AG04449 (cell line): ENCODE measurements around the gene BTBD2.

Experiments
- CTCF ChIA-PET: fragments of 350-600 bp; formaldehyde crosslinking; extraction: SDS; loops from one replicate; lab custom pipeline; 2021; ENCODE audit warnings: antibody characterized with exemption; lab: Yijun Ruan, JAX
- POLR2A ChIA-PET: fragments of 400-600, 350-600 bp; formaldehyde crosslinking; extraction: SDS; loops from one replicate; lab custom pipeline; 2020; ENCODE audit warnings: antibody characterized with exemption, inconsistent platforms; lab: Yijun Ruan, JAX
- DNase-seq: peaks from one replicate; pipeline ENCODE4 v3.0.0-alpha.2; 2010; ENCODE audit warnings: low read depth, low spot score
- H3K4me3 ChIP-seq: 2 replicates; pipeline ENCODE4 v1.5.1; 2011; ENCODE audit warnings: low read depth, mild to moderate bottlenecking, control low read depth, low read length
- CTCF ChIP-seq: IDR thresholded peaks from one replicate; pipeline ENCODE4 v1.5.1; 2011; ENCODE audit warnings: mild to moderate bottlenecking, moderate library complexity, low read length, control low read depth, inconsistent platforms; ENCODE audit not compliant: insufficient read depth; ENCODE audit errors: missing control alignments

Gene BTBD2

GRCh38 chr19:1999856-2000515, 15.5 kb downstream of the BTBD2 start:
- ChIA-PET CTCF (no interaction called here), POLR2A (no interaction called here)
- TF ChIP-seq CTCF, result no peak
- DNase-seq, result no peak
- no peak overlapping the region for H3K4me3 ChIP-seq

GRCh38 chr19:1998712-1999708, 16.5 kb downstream of the BTBD2 start:
- no peak overlapping the region for H3K4me3 ChIP-seq

GRCh38 chr19:1997353-1998233, 17.9 kb downstream of the BTBD2 start:
- POLR2A ChIA-PET, result no interaction called here
- no peak for TF ChIP-seq CTCF
- DNase-seq, result no peak
- CTCF ChIA-PET, result interaction anchor here (1.4 kb wide), 1 partner anchor 22 kb away, joined by 3 read pairs; no protein-coding TSS in a partner anchor
- H3K4me3 ChIP-seq, result no peak overlapping the region

More at GRCh38 chr19:1998712-1999708, 16.5 kb downstream of the BTBD2 start:
- ChIA-PET CTCF (no interaction called here), POLR2A (no interaction called here)
- no peak for TF ChIP-seq CTCF
- no peak for DNase-seq

GRCh38 chr19:1992759-1993260, 22.7 kb downstream of the BTBD2 start:
- POLR2A ChIA-PET, result no interaction called here
- no peak for DNase-seq

More at GRCh38 chr19:1992759-1993260, 22.7 kb downstream of the BTBD2 start:
- H3K4me3 ChIP-seq, result no peak overlapping the region
- no peak for TF ChIP-seq CTCF
- CTCF ChIA-PET, result interaction anchor here (0.8 to 1.2 kb wide), 2 partner anchors 63 to 64 kb away, joined by 3 read pairs; no protein-coding TSS in a partner anchor
